ENCODE data around the gene TIRAP.

TIRAP gene

DNA sequence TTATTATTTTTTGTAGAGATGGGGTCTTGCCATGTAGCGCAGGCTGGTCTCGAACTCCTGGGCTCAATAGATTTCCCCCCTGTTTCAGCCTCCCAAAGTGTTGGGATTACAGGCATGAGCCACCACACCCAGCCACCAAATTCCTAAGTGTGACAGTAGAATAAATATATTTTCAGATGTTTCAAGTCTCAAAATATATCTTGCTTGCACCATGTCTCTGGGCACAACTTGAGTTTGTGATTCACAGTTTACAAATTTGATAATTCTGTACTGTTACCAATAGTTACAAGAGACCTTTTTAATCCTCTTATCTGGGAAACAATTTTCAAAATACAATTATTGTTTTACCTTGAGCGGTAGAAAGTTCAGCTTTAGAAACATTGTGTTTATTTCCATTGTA lies 40.1 kb downstream of the TIRAP start:
- no peak for DNase-seq (ENCODE audit: low read depth in 1 of 2, low spot score in 1 of 2)

DNA sequence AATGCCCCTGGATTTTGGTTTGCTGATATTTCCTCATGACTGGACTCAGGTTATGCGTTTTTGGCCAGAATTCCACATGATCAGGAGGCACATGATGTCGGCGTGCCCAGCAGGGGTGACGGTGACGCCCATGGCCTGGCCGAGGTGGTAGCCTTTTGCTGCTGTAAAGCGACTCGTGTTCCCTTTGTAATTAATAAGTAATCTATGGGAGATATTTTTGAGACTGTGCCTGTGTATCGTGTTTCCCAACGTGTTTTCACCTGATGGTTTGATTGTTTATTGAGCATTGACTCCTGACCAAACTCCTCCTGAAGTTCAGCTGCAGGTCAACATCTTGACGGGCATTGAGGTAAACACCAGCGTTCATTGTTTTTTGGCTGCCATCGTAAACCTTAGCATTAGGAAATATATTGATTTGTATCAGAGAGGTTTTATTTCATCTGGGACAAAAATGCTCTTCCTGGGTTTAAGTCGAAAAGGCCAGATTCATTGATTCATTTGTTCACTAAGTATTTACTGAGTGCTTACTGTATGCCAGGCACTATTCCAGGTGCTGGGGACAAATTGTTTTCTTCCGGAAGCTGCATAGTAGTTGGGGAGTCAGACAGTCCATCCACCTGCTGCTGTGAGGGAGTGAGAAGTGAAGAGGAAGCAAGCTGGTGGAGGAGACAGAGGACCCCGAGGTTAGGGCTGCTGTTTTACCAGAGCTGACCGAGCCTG lies 44.5 kb downstream of the TIRAP start:
- no peak for DNase-seq (ENCODE audit: low read depth in 1 of 2, low spot score in 1 of 2)

DNA sequence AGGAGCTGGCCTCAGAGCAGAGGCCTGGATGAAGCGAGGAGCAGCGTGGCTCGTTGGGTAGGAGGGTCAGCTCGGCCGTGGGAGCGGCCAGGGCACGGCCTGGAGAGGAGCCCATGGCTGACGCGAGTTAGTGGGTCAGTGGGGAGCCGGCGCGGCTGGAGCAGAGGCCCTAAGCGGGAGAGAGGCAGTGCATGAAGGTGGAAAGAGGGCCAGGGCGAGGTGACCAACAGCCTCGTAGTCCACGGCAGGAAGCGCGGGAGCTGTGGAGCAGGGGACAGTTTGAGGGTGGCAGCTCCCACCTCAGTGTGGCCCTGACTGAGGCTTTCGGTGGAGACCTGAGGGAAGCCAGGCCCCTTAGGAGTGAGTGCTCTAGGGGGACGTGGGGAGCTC lies 45.1 kb downstream of the TIRAP start:
- no peak for DNase-seq (ENCODE audit: low read depth in 1 of 2, low spot score in 1 of 2)

DNA sequence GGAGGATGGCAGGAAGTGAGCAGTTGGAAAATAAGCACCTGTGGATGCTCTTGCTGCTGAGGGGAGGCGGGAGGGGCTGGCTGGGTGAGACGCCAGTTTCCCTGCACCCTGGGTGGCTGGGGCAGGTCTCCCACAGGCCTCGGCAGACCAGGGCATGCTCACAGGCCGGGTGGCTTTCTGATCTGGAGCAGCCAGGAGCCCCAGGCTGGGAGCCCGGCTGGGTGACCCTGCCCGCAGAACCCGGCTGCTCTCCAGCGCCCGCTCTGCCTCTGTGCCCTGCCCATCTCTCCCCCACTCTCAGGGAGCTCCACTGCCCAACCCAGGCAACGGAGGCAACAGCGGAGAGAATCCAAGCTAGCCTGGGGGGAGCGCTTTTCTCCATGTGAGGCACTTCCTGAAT lies 45.6 kb downstream of the TIRAP start:
- no peak for DNase-seq (ENCODE audit: low read depth in 1 of 2, low spot score in 1 of 2)

DNA sequence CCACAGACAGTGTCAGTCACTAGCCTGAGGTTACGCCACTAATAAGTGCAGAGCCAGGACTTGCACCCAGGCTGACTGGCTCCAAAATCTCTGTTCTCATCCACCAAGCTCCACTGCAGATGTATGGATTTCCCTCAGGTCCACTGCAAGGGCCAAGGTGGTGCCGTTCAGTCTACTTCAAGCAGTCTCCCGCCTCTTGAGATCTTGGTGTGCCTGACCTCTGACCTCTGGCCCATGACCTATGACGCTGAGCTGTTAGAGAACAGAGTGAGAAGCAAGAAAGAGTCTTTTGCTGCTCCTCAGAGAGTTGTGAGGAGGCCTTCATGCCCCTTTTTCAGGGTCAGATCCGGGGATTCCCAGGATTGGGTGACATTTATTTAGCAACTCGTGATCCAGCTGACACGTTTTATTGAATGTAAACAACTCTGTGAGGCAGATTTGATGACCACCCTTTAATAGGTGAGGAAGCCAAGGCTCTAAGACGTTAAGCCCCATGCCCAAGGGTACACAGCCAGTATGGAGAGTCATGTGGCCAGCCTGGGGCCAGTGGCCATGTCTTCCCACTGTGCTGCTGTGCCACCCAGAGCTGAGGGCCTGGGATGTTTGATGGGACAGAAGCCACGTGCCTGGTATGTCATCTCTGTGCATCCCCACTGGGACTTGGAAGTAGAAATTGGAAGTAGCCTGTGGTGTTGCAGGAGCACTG lies 46.2 kb downstream of the TIRAP start:
- DNase-seq (ENCODE audit: low read depth in 1 of 2, low spot score in 1 of 2), result no peak

DNA sequence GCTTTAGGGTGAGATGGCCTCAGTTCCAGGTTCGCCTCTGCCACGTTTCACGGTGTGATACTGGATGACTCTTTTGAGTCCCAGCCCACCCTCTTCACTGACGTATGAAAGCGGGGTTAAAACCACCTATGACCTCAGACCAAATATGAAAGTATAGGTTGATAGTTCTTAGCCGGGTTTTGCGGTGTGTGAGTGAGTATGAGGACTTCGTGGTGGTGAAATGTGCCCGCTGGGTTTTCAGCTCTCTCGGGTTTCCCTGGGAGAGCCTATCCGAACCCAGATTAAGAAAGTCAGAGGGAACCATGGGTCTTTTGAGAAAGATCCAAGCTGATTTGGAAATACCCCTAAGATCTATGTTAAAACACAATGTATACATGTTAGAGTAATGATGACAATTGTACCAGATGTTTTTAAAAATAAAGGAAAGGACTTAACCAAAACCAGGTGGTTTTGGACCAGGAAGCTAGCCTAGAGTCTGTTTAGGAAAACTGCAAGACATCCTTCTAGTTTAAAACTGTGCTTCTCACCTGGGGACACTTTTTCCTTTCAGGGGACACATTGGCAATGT lies 46.8 kb downstream of the TIRAP start:
- no peak for DNase-seq (ENCODE audit: low read depth in 1 of 2, low spot score in 1 of 2)

DNA sequence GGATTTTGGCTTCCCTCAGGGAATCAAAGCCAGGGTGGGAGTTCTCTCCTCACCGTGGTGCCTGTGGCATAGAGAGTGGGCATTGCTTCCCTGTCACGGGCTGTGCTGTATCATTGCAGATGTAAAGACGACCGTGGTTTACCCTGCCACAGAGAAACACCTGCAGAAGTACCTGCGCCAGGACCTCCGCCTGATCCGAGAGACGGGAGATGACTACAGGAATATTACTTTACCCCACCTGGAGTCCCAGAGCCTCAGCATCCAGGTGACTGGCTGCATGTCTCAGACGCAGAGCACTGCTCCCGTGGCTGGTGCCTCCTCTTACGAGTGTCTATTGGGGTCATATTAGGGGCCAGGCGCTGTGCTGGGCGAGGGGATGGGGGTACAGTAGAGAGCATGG lies 48.4 kb downstream of the TIRAP start:
- DNase-seq (ENCODE audit: low read depth in 1 of 2, low spot score in 1 of 2), result no peak

DNA sequence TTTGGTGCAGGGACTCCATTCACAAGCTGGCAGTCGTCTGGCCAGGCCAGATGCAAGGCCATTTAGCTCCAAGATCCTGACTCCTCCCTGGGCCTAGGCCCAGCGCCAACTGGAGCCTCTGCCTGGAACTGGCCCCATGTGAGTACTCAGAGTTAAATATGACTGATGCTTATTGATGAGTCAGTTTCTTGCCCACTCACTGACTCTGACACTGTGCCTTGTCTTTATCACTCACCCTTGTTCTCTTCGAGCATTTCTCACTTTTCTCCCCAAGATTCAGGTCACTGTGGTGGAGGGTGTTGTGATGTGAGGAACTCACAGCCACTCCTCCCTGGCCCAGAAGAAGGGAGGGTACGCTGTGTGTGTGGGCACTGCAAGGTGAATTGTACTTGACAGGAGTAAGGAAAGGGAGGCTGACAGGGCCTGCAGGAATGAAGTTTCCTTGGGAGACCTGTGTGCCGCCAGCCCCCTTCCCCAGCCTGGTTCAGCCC lies 49.4 kb downstream of the TIRAP start:
- DNase-seq (ENCODE audit: low read depth in 1 of 2, low spot score in 1 of 2), result no peak

DNA sequence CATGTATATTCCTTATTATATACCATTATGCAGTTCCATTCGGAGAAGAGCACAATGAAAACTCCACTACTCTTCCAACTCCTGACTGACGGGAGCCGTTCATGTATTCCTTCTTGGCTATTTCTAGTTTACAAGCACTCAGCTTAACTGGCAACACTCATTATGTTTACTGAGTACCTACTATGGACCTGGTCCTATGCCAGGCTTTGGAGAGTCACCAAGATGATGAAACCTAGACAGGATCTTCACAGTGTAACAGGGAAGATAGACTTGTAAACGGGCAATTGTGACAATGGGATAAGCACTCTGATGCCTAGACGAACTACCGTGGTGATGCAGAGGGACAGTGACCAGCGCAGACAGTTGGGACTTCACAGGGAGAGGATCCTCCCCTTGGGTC lies 50.2 kb downstream of the TIRAP start:
- DNase-seq (ENCODE audit: low read depth in 1 of 2, low spot score in 1 of 2), result no peak

DNA sequence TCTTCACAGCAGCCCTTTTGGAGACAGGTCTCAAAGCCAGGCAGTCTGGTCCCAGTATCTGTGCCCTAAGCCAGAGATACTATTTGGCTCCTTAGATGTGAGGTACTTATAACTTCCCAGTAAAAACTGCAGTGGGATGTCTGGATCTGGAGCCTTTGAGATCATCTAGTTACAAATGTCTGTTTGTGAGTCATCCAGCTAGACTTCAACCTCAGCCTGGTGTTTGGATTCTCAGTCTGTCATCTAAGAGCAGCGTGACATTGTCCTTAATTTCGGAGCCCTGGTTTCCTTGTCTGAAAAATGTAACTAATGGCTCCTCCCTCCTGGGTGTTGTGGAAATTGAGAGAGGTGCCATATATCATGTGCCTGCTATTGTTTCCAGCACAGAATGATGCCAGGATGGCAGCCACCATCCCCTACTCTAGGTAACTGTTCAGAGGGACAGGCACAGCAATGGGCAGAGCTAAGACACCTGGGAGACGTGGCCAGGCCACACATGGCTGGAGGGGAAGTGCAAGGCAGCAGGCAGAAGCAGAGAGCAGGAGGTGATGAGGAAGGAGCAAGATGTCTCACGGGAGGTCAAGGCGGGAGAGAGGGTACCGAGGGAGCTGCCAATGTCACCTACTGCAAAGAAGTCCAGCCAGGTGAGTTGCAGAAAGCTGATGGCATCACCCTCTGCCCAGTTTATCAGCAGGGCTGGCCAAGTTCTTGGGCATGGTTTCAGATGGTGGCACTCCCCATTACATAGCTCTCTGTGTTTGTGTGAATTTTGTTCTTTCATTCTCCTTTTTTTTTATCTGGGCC lies 52.0 kb downstream of the TIRAP start:
- DNase-seq (ENCODE audit: low read depth in 1 of 2, low spot score in 1 of 2), result no peak

DNA sequence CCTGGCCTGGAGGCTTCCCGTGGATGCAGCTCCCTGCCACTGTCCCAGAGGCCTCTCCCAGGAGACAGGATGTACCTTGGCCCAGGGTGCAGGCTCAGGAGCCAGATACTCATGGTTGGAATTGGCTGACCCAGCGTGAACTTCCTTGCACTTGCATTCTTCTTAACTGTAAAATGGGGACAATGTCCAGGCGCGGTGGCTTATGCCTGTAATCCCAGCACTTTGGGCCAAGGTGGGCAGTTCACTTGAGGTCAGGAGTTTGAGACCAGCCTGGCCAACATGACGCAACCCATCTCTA lies 52.5 kb downstream of the TIRAP start:
- no peak for DNase-seq (ENCODE audit: low read depth in 1 of 2, low spot score in 1 of 2)

DNA sequence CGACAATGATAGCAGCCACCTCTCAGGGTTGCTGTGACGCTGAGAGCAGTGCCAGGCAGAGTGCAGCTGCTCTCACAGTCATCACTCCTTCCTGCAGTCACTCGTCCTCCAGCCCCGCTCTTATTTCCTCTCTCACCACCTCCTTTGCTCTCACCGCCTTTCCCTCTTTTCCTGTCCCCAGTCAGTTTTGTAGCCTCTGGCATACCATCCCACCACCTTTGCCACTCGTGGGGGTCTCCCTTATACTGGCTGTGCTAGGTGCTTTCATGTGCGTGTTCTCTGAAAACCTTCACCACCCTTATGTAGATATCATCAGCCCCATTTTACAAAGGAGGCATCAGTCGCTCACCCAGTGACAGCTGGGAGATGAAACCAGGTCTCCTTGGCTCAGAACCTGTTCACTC lies 53.2 kb downstream of the TIRAP start:
- no peak for DNase-seq (ENCODE audit: low read depth in 1 of 2, low spot score in 1 of 2)

DNA sequence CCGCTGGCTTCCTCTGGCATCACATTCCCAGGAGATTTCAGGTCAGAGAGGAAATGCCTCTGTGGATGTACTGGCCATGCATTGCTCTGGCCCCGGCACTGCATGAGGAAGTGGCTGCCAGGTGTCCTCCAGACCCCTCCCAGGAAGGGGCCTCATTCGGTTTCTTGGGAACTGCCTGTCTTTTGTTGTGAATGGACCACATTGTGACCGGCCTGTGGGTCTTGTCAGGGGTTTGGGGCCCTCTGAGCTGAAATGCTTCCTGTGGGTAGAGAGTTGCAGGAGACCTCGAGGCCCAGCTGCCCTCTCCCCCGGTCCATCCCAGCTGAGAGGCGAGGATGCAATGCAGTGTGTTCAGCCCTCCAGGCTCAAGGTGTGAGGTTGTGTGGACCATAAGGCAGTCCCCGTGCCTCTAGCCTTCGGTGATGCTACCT lies 53.8 kb downstream of the TIRAP start:
- DNase-seq (ENCODE audit: low read depth in 1 of 2, low spot score in 1 of 2), result no peak

DNA sequence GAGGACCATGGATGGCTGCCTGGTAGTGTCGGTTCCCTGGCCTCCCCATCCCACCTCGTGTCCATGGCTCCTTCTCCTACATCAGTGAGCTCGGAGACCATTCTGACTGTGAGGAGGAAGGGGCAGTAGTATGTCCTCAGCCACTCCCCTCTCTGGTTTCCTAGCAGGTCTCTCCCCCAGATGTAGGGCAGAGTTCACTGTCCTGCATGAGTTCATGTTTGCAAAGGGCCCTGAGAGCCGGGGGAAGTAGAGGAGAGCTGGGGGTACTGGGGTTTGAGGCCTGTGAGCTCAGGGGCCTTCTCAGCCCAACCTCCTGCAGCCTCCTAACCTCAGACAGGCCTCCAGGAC lies 54.2 kb downstream of the TIRAP start:
- DNase-seq (ENCODE audit: low read depth in 1 of 2, low spot score in 1 of 2), result no peak

DNA sequence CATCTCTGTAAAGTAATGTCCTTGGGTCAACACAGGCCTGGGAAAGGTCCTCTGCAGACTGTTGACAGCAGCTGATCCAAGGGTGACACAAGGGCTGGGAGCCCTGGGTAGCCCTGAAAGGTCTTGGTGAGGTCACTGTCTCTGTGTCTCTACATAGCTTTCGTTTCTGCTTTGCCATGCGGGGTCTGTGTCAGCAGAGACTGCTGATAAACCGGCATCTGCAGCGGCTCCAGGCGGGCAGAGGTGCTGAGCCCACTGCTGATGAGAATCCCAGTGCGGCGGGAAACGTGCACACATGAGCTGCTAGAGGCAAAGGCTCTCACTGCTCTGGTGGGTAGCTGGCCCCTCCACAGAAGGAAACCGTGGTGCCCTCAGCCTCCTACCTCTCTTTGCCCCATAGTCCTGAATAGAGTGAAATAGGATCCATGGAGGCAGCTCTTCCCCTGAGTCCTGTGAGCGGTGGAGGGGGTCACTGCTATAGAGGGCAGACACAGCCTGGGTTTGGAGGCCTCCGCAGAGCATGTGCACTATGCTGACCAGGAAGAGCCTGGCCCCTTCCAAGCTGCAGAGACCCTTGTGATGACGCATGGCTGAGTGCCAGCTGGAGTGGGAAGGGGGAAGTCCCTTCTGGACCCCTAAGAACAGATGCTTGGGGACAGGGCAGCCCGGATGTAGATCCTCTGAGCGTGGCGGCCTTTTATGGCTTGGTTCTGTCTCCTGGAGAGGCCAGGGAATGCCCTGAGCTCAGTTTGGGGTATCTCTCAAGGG lies 54.8 kb downstream of the TIRAP start:
- no peak for DNase-seq (ENCODE audit: low read depth in 1 of 2, low spot score in 1 of 2)

DNA sequence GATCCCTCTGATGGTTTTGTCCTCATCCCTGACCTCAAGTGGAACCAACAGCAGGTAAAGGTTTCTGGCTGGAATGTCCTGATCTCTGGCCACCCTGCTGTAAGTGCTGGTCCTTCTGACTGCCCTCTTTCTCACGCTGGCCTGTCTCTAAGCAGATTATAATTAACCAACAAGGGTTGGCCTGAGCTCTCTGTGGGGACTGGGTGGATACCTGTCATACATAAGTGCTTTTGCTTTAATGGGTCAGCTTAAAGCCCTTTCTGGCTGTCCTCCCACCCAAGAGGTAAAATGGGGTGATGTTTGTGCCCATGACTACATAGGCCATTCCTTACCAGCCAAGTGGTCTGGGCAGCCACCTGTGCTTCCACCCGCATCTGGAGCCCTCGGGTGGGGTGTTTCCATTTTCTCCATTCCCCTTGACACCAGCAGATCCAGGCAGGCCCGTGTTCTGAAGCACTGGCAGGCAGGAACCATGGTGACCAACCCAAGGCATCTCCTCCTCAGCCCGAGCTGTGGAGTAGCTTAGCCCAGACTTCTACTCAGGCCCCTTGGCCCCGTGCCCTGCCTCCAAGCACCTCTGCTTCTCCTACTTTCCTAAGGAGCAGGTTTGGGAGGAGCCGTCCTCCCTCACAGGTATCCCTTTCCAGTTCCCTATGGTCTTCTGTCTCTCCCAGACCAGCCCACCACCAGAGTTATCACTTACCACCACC lies 55.6 kb downstream of the TIRAP start:
- DNase-seq (ENCODE audit: low read depth in 1 of 2, low spot score in 1 of 2), result no peak

DNA sequence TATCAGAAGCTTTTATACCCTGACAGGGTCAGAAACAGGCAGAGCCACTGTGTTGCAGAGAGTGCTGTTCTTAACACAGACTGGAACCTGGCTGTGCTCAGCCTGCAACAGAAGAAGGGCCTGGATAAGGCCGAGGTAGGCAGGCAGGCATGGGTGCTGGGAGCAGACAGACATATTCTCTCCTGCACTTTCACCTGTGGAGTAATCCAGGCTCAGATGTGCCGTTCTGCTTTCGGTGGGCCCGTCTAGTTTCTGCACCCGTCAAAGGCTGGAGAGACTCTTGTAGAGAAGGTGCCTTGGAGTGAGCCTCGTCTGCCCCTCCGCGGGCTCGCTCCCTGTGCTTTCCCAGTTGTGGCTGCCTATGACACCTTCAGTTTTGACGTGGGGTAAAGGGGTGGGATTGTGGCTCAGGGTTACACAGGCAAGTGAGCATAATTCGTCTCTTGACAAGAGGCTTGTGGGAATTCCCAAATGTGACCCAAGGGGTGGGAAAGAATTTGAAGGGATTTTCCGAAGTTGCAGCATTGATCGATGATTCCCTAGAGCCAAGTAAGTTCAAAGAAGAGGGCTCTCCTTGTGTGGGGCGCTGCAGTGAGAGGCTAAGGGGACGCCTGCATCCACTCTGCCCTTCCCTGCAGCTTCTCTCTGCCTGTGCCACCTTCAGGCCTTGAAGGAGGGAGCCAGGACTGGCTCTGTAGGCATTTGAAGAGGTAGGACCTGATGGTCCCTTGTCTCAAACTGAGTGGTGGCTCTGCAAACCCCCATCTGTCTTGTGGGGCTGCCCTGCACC lies 56.4 kb downstream of the TIRAP start:
- DNase-seq (ENCODE audit: low read depth in 1 of 2, low spot score in 1 of 2), result no peak

DNA sequence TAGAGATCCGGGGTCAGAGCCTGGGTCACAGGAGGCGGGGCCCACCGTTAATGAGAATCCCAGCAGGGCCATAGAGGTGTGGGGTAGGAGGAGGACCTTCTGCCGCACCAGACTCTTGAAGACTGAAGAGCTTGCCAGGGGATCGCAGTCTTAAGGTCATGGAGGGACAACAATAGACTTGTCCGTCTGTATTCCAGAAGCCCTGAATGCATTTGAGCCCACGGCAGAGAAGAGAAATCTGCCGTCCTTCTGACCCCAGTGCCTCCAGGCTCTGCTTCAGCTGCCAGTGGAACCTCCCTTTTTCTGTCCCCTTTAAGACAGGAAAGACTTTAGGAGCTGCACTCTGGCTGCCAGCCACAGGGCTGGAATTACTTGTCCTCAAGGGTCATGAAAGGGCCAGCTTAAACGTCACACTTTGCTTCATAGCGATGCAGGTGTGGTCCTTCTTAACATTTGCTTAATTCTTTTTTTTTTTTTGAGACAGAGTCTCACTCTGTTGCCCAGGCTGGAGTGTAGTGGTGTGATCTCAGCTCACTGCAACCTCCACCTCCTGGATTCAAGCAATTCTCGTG lies 57.1 kb downstream of the TIRAP start:
- DNase-seq (ENCODE audit: low read depth in 1 of 2, low spot score in 1 of 2), result no peak

DNA sequence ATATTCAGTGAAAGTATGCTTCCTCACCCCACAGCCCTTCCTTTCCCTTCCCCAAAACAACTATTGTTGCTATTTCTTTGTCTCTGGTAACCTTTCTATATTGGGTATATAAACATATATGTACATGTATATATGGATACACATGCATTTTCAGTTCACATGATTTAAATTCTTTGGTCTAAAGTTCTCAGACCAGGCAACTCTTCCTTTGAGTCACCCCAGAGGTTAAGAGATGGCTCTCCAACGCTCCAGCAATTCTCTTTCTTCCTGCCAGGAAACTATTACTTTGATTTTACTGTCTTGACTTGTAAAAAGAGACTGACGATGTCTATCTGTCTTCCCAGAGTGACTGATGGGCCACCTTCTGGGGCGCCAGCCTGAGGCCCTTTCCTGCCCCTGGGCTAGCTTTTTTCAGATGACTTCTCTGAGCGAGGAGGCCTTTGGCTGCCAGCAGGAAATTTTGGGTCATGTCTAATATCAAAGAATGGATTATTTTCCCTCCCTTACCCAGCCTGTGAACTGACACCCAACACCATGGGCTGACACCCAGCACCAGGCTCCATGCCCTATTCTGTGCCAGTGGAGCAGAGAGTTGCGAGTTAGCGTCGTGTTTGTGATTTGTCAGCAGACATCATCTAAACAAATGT lies 58.2 kb downstream of the TIRAP start:
- DNase-seq (ENCODE audit: low read depth in 1 of 2, low spot score in 1 of 2), result no peak

Measured in activated CD4-positive, alpha-beta T cell treated with anti-CD3 and anti-CD28 coated beads, Interleukin-2, amount 50 U/mL, for 24 hours (primary cell).